ENCODE data around the gene TMEM150A.
"Not testable (repeated sequence)": the region's sequence is repeated elsewhere in the genome, so short reads cannot be mapped to it uniquely, and the experiment has no call there.

TMEM150A gene

DNA sequence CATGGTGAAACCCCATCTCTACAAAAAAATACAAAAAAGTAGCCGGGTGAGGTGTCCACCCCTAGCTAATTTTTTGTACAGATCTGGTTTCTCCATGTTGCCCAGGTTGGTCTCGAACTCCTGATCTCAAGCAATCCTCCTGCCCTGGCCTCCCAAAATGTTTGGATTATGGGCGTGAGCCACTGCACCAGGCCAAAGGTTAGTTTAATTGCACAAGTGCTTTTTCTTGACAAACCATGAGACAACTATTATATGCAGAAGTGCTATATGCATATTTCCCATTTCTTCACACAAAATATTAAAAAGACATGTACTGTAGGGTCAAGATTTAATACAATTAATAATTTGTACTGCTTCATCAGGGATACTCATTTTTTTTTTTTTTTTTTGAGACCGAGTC lies 36.2 kb downstream of the TMEM150A start:
- DNase-seq (ENCODE audit: low read depth in 2 of 2) = no peak

DNA sequence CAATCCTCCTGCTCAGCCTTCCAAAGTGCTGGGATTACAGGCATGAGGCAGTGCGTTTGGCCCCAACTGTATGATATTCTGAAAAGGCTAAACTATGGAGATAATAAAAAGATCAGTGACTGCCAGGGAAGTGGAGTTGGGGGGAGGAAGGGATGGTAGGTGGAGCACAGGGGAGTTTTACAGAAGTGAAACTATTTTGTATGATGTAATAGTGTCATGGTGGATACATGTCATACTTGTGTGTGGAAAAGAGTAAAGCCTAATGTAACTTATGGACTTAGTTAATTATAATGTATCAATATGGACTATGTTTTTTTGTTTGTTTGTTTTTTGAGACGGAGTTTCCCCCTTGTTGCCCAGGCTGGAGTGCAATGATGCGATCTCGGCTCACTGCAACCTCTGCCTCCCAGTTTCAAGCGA lies 38.3 kb downstream of the TMEM150A start:
- no peak for DNase-seq (ENCODE audit: low read depth in 2 of 2)

DNA sequence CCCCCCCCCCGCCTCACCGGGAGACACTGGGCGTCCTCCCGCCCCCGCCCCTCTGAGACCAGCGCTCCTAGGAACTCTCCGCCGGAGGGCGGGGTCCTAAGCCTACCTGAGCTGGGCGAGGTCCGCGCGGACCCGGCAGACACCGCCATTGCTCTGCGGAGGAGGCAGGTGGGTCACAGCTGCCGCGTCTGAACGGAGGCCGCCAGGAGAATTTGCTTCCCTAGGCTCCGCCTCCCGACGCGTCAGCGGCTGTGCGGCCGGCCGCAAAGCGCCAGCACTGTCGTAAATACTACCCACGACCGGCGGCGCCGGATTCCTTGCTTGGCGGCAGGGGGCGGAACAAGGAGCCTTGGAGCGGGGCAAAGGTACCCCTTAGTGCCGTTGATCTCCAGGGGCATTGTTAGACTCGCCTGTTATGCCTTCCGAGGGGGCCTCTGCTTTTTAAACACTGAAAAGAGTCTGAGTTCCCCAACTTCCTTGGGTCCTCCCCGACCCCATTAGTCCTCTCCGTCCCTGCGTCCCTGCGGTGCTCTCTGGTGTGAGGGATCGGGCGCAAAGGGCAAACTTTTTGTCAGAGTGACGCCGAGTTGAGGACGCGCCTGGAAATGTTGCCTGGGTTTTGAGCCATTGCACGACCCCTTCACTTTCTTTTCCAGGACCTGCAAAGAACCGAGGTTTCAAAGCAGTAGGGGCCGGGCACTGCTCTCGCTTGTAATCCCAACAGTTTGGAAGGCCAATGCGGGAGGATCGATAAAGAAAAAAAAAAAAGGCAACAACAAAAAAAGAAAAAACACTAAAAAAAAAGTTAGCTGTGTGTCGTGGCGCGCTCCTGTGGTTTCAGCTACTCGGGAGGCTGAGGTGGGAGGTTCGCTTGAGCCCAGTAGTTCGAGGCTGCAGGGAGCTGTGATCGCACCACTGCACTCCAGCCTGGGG lies 41.0 kb downstream of the TMEM150A start, which contains the start of gene GGCX:
Gene GGCX (minus strand): TSS at position 214 of the 933 bp plus-strand sequence. CDS start 65 bp downstream, at position 149.
- peak; percentile 78 to 80 for DNase-seq (ENCODE audit: low read depth in 2 of 2)

DNA sequence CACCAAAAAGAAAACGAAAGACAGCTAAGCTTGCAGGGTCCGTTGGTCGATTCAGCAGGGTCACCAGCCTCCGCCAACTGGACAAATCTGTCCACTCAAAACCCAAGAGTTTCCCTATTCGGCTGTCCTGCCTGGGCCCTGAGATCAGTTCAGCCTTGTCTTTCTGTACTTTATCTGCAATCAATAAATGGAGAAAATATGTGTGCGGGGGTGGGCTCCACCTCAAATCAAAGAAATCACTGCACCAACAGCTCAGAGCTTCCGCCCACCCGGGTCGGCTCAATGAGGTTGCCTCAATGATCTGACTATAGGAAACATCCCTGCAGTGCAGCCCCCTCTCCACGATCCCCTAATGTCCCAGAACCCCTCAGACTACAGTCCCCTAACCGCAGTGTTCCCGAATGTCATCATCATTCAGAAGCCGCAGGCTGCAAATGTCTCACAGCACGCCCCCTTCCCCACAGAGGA lies 41.7 kb downstream of the TMEM150A start:
- DNase-seq (ENCODE audit: low read depth in 2 of 2) = no peak

DNA sequence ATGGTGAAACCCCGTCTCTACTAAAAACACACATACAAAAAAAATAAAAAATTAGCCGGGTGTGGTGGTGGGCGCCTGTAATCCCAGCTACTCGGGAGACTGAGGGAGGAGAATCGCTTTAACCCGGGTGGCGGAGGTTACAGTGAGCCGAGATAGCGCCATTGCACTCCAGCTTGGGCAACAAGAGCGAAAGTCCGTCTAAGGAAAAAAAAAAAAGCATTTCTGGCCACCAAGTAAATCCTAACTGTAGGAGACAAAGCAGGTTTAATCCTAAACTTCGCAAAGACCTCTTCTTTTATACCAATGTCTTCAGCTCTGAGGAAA lies 42.1 kb downstream of the TMEM150A start:
- DNase-seq (ENCODE audit: low read depth in 2 of 2) = not testable (repeated sequence)

DNA sequence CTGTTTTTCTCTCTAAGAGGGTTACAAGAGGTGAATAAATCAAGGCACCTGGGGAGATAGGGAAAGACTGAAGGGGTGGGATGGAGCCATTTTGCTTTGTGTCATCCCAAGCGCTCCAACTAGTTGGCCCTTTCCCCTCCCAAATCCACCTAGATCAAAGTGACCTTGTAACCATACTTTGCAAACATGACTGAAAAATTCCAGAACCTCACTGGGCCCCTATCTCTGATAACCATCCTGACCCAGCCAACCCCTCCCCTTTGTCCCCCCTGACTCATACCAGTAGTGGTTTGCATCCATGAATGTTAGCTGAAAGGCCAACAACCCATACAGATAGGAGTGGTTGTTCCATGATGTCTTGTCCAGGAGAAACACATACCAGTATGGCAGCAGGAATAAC lies 44.3 kb downstream of the TMEM150A start:
- DNase-seq (ENCODE audit: low read depth in 2 of 2) = no peak

DNA sequence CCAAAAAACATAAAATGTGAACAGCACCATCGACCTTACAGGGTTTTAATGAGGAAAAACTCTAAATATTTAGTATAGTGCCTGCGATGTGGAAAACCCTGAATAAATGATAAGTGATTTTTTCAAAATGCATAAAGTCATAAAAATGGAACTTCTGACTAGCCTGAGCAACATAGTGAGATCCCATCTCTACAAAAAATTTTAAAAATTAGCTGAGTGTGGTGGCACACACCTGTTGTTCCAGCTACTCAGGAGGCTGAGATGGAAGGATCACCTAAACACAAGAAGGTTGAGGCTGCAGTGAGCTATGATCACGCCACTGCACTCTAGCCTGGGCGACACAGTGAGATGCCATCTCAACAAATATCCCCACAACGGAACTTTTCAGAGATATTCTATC lies 45.4 kb downstream of the TMEM150A start:
- no peak for DNase-seq (ENCODE audit: low read depth in 2 of 2)

DNA sequence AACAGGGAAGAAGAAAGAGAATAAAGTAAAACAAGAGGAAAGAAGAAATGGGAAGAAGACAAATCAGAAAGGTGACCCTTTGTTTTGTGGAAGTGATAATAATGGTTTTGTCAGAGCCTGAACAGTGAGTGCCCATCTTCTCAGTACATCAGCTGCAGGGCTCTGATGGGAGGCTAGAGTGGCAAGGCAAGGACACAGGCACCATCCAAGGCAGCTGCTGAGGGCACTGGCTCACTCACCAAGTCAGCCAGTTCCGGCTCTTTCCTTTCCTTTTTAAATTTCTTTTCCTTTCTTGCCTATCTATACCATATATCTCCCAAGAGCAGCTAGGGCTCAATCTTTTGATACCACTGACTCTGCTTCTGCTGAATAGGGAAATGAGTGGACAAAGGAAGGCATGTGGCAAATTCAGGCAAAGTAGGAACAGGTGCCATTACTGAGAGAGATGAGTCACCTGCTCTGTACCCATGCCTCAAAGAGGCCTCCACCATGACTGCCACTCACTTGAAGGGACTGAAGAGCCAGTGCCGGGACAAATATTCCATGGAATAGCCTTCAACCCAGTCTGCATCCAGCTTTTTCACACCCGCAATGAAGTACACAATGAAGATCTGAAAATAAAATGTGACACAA lies 47.4 kb downstream of the TMEM150A start:
- DNase-seq (ENCODE audit: low read depth in 2 of 2) = no peak

DNA sequence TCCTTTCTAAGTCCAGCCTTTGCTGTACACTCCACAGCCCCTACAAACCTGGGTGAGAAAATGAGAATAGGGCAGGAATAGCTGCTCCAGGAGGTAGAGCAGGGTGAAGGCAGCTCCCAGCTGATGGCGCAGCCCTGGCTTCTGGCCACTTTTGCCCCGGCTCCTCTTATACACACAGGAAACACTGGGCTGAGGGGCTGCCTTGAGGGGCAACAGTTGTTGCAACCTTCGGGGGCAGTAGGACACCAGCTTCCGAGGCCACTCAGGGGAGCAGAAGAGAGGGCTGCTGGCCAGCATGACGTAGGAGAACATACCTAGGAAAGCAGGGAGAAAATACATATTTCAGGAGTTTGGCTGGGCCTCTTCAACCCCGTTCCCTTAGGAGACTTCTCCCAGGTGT lies 49.3 kb downstream of the TMEM150A start:
- DNase-seq (ENCODE audit: low read depth in 2 of 2) = no peak

DNA sequence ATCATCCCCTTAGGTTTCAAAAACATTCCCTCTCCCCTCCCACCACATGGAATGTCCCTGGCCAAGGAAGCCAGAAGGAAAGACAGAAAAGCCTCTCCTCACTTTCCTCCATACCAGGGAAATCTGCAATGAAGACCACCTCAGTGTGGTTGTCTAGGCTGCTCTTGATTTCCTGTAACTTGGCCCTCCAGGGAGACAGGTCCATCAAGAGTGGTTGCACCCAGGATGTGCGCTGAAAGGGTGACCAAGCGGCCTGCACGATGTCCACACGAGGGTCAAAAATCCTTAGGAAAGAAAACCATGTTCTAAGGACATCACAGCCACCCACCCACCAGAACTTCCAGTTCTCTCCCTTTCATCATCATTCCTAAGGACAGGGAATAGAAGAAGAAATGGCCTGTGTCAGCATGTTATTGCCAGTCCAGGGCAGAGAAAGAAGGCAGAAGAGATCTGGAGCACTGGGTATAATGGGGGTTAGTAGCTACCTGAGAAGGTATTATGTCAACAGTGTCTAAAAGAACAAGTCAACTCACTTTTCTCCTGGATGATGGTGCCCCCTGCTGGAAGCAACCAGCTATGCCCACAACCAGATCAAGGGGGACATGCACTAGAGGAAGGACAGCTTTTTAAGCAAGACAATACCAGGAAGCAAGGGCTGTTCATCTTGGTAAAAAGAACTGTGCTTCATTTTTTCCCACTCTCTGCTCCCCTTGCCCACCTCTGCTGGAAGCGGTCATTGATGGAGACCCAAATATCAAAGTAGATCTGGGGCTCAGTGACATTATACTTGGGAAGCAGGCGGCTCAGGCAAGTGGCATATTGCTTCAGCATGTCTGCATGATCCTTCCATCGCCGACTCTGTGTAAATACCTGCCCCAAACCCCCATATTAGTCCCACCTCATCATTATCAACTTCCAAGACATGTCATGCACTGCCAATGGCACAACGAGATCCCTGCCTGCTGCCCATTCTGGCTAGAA lies 50.5 kb downstream of the TMEM150A start:
- DNase-seq (ENCODE audit: low read depth in 2 of 2) = peak in 1 of 2 experiments; percentile 53

DNA sequence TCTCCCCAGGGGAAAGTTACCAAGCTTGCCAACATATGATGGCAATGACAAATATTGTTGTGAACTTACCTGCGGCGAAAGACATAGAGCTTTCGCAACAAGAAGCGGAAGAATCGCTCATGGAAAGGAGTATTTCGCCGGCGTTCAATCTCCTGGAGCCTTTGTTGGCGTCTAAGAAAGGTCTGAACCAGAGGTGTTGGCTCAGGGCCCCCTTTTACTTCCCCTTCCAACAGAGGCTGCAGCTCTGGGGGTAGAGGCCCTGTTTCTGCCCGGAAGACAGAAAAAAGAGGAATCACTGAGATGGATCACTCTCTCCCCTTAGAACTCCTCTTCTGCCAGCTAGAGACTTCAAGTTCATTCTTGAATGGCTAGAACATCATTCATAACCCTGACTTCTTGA lies 52.0 kb downstream of the TMEM150A start:
- no peak for DNase-seq (ENCODE audit: low read depth in 2 of 2)

DNA sequence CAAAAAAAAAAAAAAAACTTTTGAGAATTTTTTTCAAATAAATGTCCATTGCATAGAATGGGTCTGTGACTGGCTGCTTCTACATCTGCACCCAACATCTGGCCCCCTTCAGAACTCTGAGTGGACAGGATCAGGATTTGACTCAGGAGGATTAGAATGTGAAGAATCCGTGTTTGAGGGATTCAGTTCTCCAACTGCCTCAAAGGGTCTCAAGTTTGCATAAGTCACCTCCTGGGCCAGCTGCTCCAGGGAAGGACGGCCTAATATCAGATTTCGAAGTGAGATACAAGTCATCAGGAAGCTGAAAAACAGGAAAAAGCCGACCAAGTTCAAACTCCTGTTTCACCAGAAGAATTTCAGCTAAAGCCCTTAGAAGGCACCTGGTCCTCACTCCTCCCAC lies 52.7 kb downstream of the TMEM150A start:
- DNase-seq (ENCODE audit: low read depth in 2 of 2) = peak; percentile 89 to 90

DNA sequence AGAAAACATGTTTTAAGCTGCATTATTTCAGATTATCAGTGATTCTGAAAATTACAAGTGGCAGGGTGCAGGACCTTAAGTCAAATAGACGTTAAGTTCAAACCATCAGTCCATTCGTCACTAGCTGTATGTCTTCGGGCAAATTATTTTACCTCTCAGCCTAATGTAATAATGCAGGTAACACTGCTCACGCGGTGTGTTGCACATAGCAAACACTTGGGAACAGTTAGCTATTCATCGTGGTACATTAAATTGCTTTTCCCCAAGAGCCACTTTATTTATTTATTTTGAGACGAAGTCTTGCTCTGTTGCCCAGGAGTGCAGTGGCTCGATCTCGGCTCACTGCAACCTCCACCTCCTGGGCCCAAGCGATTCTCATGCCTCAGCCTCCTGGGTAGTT lies 53.4 kb downstream of the TMEM150A start:
- DNase-seq (ENCODE audit: low read depth in 2 of 2) = no peak

DNA sequence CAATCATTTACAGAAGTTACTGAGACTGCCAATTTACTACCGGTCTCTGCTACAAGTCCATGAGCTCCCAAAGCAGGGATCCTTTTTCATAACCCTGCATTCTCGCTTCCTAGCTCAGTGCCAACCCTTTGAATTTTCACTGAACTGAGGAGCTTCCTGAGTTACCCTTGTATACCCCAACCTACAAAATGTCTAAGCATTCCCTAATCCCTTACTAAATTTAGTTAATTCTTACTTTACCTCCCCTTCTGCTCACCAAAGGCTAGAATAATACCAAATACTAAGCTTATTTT lies 53.9 kb downstream of the TMEM150A start:
- no peak for DNase-seq (ENCODE audit: low read depth in 2 of 2)
